GM18499 (cell line): ENCODE data around the gene DICER1.
A peak's percentile ranks its signal among the peaks of the same experiment; 100 is the strongest.
"Not testable (repeated sequence)": the region's sequence is repeated elsewhere in the genome, so short reads cannot be mapped to it uniquely, and the experiment has no call there.

Source experiments
- ATAC-seq: cut with Tn5 transposase; IDR thresholded peaks from one replicate; pipeline ENCODE4 v1.9.1; 2021; ENCODE audit warnings: moderate number of reproducible peaks; ENCODE audit not compliant: insufficient read depth, unreplicated experiment

DICER1 gene

GRCh38 chr14:95185033-95185766, 27.9 kb upstream of the DICER1 start:
- ATAC-seq: no peak

- ATAC-seq: no peak
These were observed 27.1 kb upstream of the DICER1 start for GRCh38 chr14:95184413-95184790.

- no peak for ATAC-seq
These were observed 26.4 kb upstream of the DICER1 start for GRCh38 chr14:95183532-95184412.

GRCh38 chr14:95183082-95183481, 25.8 kb upstream of the DICER1 start:
- ATAC-seq: no peak

GRCh38 chr14:95182379-95182778, 25.1 kb upstream of the DICER1 start:
- ATAC-seq: no peak

DNA sequence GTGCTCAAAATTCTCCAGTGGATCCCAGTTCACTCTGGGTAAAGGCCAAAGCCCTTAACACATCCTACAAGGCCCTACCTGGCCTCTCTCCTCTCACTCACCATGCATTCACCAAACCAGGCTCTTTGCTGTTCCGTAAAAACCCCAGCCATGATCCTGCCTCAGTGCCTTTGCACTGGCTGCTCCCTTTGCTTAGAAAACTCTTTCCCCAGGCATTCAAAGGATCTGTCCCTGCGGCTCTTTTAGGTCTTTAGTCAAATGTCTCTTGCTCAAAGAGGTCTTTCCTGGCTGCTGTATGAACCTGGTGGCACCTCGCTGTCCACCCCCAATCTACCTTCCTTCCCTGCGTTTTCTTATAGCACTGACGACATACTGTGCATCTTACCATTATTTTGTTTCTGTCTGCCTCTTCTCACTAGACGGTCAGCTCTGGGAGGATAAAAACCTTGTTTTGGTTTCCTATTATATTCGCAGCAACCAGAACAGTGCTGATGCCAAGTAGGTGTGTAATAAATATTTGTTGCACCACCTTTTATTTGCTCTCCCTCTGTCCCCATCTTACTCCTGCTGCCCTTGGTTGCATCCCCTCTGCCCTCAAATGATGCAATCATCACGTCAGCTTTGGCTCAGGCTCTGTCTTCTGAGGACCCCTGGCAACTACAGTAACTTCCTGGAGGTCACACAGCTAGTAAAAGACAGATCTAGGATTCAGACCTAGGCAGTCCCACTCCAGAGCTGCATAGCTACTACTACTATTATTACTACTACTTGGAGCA, 23.8 kb upstream of the DICER1 start:
- ATAC-seq: no peak

- not testable (repeated sequence) for ATAC-seq
These were observed 18.3 kb upstream of the DICER1 start for GRCh38 chr14:95175670-95176069.

DNA sequence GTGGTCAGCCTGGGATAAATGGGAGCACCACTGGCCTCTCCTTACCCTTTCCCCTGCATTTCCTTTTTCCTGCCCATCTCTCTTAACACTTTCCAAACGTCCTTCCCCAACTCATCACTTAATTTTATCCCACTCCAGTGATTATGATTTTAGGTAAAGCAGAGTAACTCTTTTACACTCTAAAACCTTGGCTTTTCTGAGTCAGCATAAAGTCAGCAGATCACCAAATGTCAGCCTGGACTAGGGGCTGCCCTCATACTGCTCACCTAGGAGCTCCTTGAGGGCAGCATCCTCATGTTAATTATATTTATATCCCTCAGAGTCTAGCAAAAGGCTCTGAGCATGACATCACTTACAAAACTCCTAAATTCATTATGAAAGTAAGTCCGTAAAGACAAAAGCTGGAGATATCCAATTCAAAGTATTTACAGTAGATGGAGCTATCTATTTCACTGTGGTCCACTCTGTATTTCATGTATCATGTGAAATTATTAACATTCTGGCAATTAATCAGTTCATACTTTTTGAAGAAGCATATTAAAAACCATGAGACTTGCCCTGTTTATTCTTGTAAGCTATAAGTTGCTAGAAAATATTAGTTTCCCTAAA, 17.0 kb upstream of the DICER1 start:
- no peak for ATAC-seq

DNA sequence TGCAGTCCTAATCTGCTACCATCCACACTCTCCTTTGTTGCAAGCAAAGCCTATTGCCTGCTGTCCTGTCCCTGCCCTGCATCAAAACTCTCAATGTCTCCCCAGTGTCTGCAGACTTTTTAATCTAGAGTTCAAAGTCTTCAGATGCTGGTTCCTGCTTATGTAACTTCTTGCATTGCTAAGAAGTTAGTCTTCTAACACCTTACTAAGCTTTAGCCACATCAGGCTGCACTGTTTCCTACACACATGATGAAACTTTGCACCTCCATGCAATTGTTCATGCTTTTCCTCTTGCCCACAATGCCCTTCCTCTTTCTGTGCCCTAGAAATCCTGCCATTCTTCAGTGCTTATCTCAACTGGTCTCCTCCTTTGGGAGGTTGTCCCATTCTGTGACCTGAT, 16.2 kb upstream of the DICER1 start:
- no peak for ATAC-seq

DNA sequence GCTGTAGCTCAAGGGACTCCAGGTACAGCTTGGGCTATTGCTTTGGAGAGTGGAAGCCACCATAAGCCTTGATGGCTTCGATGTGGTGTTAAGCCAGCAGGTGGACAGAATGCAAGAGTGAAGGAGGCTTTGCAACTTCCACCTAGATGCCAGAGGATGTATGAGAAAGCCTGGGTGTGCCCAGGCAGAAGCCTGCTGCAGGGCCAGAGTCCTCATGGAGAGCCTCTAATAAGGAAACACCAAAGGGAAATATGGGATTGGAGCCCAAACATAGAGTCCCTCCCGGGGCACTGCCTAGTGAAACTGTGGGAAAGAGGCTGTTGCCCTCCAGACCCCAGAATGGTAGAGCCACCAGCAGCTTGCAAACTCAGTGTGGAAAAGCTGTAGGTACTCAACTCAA, 9.8 kb upstream of the DICER1 start:
- no peak for ATAC-seq

- ATAC-seq: no peak
These were observed 8.2 kb upstream of the DICER1 start for GRCh38 chr14:95165517-95165916.

- ATAC-seq: no peak
These were observed 7.2 kb upstream of the DICER1 start for GRCh38 chr14:95164506-95164905.

GRCh38 chr14:95163666-95164065, 6.3 kb upstream of the DICER1 start:
- ATAC-seq: no peak

DNA sequence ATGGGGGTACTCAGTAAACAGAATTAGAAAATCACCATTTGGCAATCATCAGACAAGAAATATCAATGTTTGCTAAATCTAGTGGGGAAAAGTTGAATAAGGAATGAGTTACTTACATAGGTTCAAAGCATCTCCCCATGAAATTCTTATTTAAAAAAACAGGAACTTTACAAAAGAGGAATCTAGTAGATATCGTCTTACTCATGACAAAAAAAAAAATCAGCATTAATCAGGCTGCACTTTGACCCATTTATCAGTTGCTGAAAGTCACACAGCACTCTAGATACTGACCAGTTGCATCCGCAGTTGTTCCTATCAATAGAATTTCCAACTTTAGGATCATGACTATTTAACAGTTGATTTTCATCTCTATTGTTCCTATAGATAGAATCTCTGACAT, 5.8 kb upstream of the DICER1 start:
- ATAC-seq: no peak

- ATAC-seq: no peak
These were observed 5.3 kb upstream of the DICER1 start for GRCh38 chr14:95162641-95163040.

DNA sequence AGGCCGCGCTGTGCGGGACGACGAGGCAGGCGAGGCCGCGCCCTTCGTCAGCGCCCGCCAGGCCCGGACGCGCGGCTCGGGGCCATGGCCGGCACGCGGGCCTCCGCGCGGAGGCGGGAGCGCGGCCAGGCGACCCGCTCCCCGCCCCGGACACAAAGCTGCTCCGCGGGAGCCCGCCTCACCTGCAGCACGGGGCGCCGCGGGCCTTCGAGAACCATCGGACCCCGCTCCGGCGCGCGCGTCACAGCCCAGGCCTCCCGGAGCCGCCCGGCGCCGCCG, 342 bp downstream of the DICER1 start:
- peak; percentile 8 for ATAC-seq

- ATAC-seq: peak; percentile 9
These were observed 925 bp downstream of the DICER1 start for GRCh38 chr14:95156161-95157047.

- ATAC-seq: no peak
These were observed 2.3 kb downstream of the DICER1 start for GRCh38 chr14:95155045-95155444.

DNA sequence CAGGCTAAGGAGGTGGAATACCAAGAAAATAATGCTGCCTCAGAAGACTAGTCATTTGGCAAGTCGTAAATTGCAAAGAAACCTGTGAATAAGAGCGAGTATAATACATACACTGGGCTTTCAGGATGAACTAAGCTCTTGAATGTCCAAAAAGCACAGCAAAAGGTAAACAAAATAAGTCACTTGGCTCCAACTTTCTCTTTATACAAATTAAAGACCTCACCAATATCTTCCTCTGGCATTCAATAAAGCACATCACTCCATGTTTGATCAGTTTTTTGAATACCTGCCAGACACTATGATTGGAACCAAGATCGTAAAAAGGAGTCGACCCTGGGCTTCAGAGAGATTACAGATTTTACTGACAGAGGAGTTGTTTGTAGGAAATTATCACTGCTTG, 3.5 kb downstream of the DICER1 start:
- no peak for ATAC-seq

GRCh38 chr14:95151561-95151960, 5.8 kb downstream of the DICER1 start:
- ATAC-seq: no peak
